BE2C (cell line): Measurements from ENCODE around the gene NGEF.

Experiments used
- DNase-seq: peaks from one replicate; pipeline ENCODE4 v3.0.0-alpha.2; 2020
- H3K27me3 ChIP-seq: fragments of 250-450 bp; sonication (Bioruptor Pico); 2 replicates; pipeline ENCODE4 v1.5.1; 2020; ENCODE audit warnings: mild to moderate bottlenecking
- H3K36me3 ChIP-seq: fragments of 250-450 bp; sonication (Bioruptor Pico); 2 replicates; pipeline ENCODE4 v1.5.1; 2020; ENCODE audit warnings: mild to moderate bottlenecking
- H3K4me1 ChIP-seq: fragments of 250-450 bp; sonication (Bioruptor Pico); 2 replicates; pipeline ENCODE4 v1.5.1; 2020
- H3K4me3 ChIP-seq: 2 replicates; pipeline ENCODE4 v1.5.1; 2011; ENCODE audit warnings: low read depth, low read length
- H3K9me3 ChIP-seq: fragments of 250-450 bp; sonication (Bioruptor Pico); 2 replicates; pipeline ENCODE4 v1.5.1; 2020
- CTCF ChIP-seq: IDR thresholded peaks from 2 replicates; pipeline ENCODE4 v1.5.1; 2012; ENCODE audit warnings: mild to moderate bottlenecking, low read depth, low read length

The NGEF gene

DNA sequence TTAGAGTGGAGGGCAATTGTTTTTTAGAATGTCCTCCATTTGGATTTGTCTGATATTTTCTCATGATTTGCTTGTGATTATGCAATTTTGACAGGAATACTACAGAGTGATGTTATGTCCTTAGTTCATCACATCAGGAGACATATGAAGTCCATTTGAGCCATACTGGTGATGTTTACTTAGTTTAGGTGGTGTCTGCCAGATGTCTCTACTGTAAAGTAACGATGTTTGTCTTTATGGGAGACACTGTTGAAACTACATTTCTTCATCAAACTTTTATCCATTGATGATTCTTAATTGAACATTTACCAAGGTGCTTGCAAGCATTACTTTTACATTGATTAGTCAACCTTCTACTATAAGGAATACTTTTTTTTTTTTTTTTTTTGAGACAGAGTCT lies 147.9 kb downstream of the NGEF start:
- TF ChIP-seq CTCF, result no peak
- Histone ChIP-seq H3K36me3 (peaks cover 7% of the 10 kb centered on the region), H3K27me3 (no peaks in the 10 kb centered on the region), H3K9me3 (no peaks in the 10 kb centered on the region), H3K4me3 (no peak overlapping the region), H3K4me1 (no peaks in the 10 kb centered on the region)
- no peak for DNase-seq

GRCh38 chr2:232863996-232864395 lies 149.1 kb downstream of the NGEF start:
- no peaks in the 10 kb centered on the region for H3K27me3 ChIP-seq
- H3K4me3 ChIP-seq, result no peak overlapping the region
- DNase-seq, result no peak
- H3K4me1 ChIP-seq, result no peaks in the 10 kb centered on the region
- TF ChIP-seq CTCF, result no peak
- no peaks in the 10 kb centered on the region for H3K9me3 ChIP-seq
- H3K36me3 ChIP-seq, result peaks cover 7% of the 10 kb centered on the region

GRCh38 chr2:232861353-232861752 lies 151.7 kb downstream of the NGEF start:
- H3K4me1 ChIP-seq, result no peaks in the 10 kb centered on the region
- no peak for TF ChIP-seq CTCF
- no peak for DNase-seq
- no peak overlapping the region for H3K4me3 ChIP-seq
- H3K9me3 ChIP-seq, result no peaks in the 10 kb centered on the region
- H3K36me3 ChIP-seq, result peaks cover 23% of the 10 kb centered on the region
- H3K27me3 ChIP-seq, result no peaks in the 10 kb centered on the region

- Histone ChIP-seq H3K4me3 (no peak overlapping the region), H3K4me1 (no peaks in the 10 kb centered on the region), H3K27me3 (no peaks in the 10 kb centered on the region), H3K36me3 (peaks cover 27% of the 10 kb centered on the region), H3K9me3 (no peaks in the 10 kb centered on the region)
- no peak for DNase-seq
- TF ChIP-seq CTCF, result no peak
Measured at GRCh38 chr2:232860593-232861241, 152.3 kb downstream of the NGEF start.

- H3K36me3 ChIP-seq, result peaks cover 27% of the 10 kb centered on the region
- no peaks in the 10 kb centered on the region for H3K9me3 ChIP-seq
- H3K4me1 ChIP-seq, result no peaks in the 10 kb centered on the region
- TF ChIP-seq CTCF, result no peak
- no peak for DNase-seq
- H3K4me3 ChIP-seq, result no peak overlapping the region
- H3K27me3 ChIP-seq, result no peaks in the 10 kb centered on the region
Measured at GRCh38 chr2:232859385-232859916, 153.6 kb downstream of the NGEF start.

- Histone ChIP-seq H3K36me3 (peaks cover 36% of the 10 kb centered on the region), H3K4me1 (no peaks in the 10 kb centered on the region)
Measured at GRCh38 chr2:232857158-232857563, 155.9 kb downstream of the NGEF start.

More at GRCh38 chr2:232857158-232857563, 155.9 kb downstream of the NGEF start:
- H3K27me3 ChIP-seq, result no peaks in the 10 kb centered on the region
- no peak overlapping the region for H3K4me3 ChIP-seq
- no peak for TF ChIP-seq CTCF
- no peaks in the 10 kb centered on the region for H3K9me3 ChIP-seq
- DNase-seq, result no peak
